CD4-positive, alpha-beta T cell treated with Interleukin-15 for 4 hours (primary cell): ENCODE results near the gene PLXNA4.

ENCODE experiments used
- DNase-seq: peaks from one replicate; pipeline ENCODE4 v3.0.0-alpha.2; 2020; ENCODE audit warnings: low spot score

The PLXNA4 gene

GRCh38 chr7:132261327-132262159, 314.7 kb downstream of the PLXNA4 start:
- DNase-seq = no peak

- DNase-seq = no peak
Observed at GRCh38 chr7:132258231-132258630, 318.0 kb downstream of the PLXNA4 start.

GRCh38 chr7:132257253-132257652, 319.0 kb downstream of the PLXNA4 start:
- no peak for DNase-seq

GRCh38 chr7:132256721-132257212, 319.5 kb downstream of the PLXNA4 start:
- no peak for DNase-seq

- DNase-seq = no peak
Observed at GRCh38 chr7:132255898-132256297, 320.4 kb downstream of the PLXNA4 start.

GRCh38 chr7:132255115-132255797, 321.0 kb downstream of the PLXNA4 start:
- DNase-seq = no peak

- no peak for DNase-seq
Observed at GRCh38 chr7:132254455-132254854, 321.8 kb downstream of the PLXNA4 start.

GRCh38 chr7:132252793-132253100, 323.5 kb downstream of the PLXNA4 start:
- DNase-seq = no peak

- DNase-seq = no peak
Observed at GRCh38 chr7:132251327-132251659, 325.0 kb downstream of the PLXNA4 start.

GRCh38 chr7:132250480-132251326, 325.6 kb downstream of the PLXNA4 start:
- no peak for DNase-seq

GRCh38 chr7:132249256-132249971, 326.9 kb downstream of the PLXNA4 start:
- no peak for DNase-seq

GRCh38 chr7:132248841-132249240, 327.4 kb downstream of the PLXNA4 start:
- no peak for DNase-seq

- no peak for DNase-seq
Observed at GRCh38 chr7:132247995-132248618, 328.2 kb downstream of the PLXNA4 start.

GRCh38 chr7:132246591-132246990, 329.7 kb downstream of the PLXNA4 start:
- DNase-seq = no peak

GRCh38 chr7:132245539-132245938, 330.7 kb downstream of the PLXNA4 start:
- no peak for DNase-seq

GRCh38 chr7:132244903-132245480, 331.3 kb downstream of the PLXNA4 start:
- DNase-seq = no peak

- DNase-seq = no peak
Observed at GRCh38 chr7:132243463-132243862, 332.8 kb downstream of the PLXNA4 start.

- no peak for DNase-seq
Observed at GRCh38 chr7:132243051-132243450, 333.2 kb downstream of the PLXNA4 start.

GRCh38 chr7:132242192-132242812, 334.0 kb downstream of the PLXNA4 start:
- no peak for DNase-seq

GRCh38 chr7:132240821-132241422, 335.3 kb downstream of the PLXNA4 start:
- no peak for DNase-seq
